HG02938 (cell line): ENCODE data around the gene SGK1.
"Not testable (repeated sequence)": the region's sequence is repeated elsewhere in the genome, so short reads cannot be mapped to it uniquely, and the experiment has no call there.

Experiments used
- ATAC-seq: cut with Tn5 transposase; IDR thresholded peaks from one replicate; pipeline ENCODE4 v1.9.1; 2021; ENCODE audit warnings: mild to moderate bottlenecking, moderate library complexity; ENCODE audit not compliant: unreplicated experiment

The SGK1 gene

GRCh38 chr6:134230940-134231339 is 87.0 kb downstream of the SGK1 start:
- ATAC-seq: no peak

- no peak for ATAC-seq
Measured at GRCh38 chr6:134230087-134230700, 87.7 kb downstream of the SGK1 start.

- ATAC-seq: no peak
Measured at GRCh38 chr6:134229520-134229919, 88.4 kb downstream of the SGK1 start.

GRCh38 chr6:134223796-134224420 is 94.0 kb downstream of the SGK1 start:
- no peak for ATAC-seq

GRCh38 chr6:134221250-134221649 is 96.7 kb downstream of the SGK1 start:
- no peak for ATAC-seq

- no peak for ATAC-seq
Measured at GRCh38 chr6:134217798-134218140, 100.1 kb downstream of the SGK1 start.

- ATAC-seq: no peak
Measured at GRCh38 chr6:134217105-134217797, 100.7 kb downstream of the SGK1 start.

- peak; percentile 49 for ATAC-seq
Measured at GRCh38 chr6:134216301-134217010, 101.5 kb downstream of the SGK1 start.

- not testable (repeated sequence) for ATAC-seq
Measured at GRCh38 chr6:134213410-134213809, 104.5 kb downstream of the SGK1 start.

- no peak for ATAC-seq
Measured at GRCh38 chr6:134211297-134211696, 106.6 kb downstream of the SGK1 start.

- no peak for ATAC-seq
Measured at GRCh38 chr6:134207421-134207820, 110.5 kb downstream of the SGK1 start.

- ATAC-seq: no peak
Measured at GRCh38 chr6:134205366-134205765, 112.5 kb downstream of the SGK1 start.

GRCh38 chr6:134204759-134205158 is 113.2 kb downstream of the SGK1 start:
- not testable (repeated sequence) for ATAC-seq

- no peak for ATAC-seq
Measured at GRCh38 chr6:134204031-134204430, 113.9 kb downstream of the SGK1 start.

- no peak for ATAC-seq
Measured at GRCh38 chr6:134201716-134202115, 116.2 kb downstream of the SGK1 start.

- no peak for ATAC-seq
Measured at GRCh38 chr6:134199848-134200606, 117.9 kb downstream of the SGK1 start.

GRCh38 chr6:134198093-134198492 is 119.8 kb downstream of the SGK1 start:
- ATAC-seq: no peak

GRCh38 chr6:134197685-134198084 is 120.2 kb downstream of the SGK1 start:
- ATAC-seq: not testable (repeated sequence)

GRCh38 chr6:134196568-134197193 is 121.2 kb downstream of the SGK1 start:
- ATAC-seq: peak; percentile 88

GRCh38 chr6:134195985-134196384 is 121.9 kb downstream of the SGK1 start:
- no peak for ATAC-seq
